ENCODE results near the gene COL4A1.

COL4A1 gene

GRCh38 chr13:110274687-110275086 lies 32.3 kb downstream of the COL4A1 start:
- DNase-seq (ENCODE audit: low read depth in 2 of 2) = no peak

DNA sequence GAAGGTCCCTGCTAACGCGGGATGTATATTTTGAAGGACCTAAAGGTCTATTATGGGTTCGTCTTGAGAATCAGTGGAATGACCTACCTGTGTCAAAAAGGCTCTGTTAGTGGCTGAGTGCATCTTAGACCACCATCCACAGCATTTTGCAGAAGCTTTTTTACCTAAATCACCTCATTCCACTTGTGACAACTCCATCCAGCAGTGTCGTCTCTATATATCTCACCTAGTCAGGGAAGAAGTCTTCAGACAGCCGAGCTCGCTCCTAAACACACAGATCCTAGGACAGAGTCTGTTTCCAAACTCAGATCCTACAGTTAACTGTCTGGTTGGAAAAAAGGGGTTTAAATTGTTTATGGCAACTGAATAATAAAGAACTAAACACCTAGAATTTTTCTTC lies 33.7 kb downstream of the COL4A1 start:
- no peak for DNase-seq (ENCODE audit: low read depth in 2 of 2)

DNA sequence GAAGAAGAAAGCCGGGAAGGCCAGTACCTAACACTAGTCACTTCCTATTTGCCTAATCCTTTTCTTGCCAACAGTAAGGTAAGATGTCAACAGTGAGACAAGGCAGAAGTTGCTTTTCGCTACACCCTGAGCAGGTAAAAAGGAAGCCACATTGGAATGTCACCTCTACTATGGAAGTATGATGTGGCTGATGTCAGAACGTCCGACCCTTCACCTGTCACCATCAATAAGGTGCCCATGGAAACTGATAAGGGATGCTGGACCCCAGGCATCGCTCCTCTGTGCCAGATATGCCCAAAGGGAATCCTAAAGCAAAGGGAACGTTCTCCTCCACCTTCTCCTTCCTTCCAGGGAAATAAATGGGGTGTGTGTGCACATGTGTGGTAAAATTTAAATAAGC lies 34.3 kb downstream of the COL4A1 start:
- no peak for DNase-seq (ENCODE audit: low read depth in 2 of 2)

DNA sequence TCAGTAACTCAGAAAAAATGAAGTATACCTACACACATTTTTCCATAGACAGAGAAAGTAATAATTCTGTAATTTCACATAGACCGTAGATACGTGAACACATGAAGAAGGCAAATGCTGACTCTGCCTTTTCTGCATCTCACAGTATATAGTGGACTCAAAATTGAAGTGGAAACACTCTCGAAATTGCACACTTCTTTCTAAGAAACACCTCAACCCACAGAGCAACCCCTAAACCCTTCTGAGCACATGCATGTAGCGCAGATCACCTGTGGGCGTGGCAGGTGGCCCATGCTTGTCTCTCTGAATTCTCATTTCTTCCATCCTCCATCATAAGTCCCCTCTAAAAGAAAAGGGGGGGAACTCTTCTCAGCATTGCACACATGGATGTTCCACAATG lies 34.7 kb downstream of the COL4A1 start:
- no peak for DNase-seq (ENCODE audit: low read depth in 2 of 2)

GRCh38 chr13:110271313-110271712 lies 35.6 kb downstream of the COL4A1 start:
- DNase-seq (ENCODE audit: low read depth in 2 of 2) = no peak

GRCh38 chr13:110270507-110270906 lies 36.5 kb downstream of the COL4A1 start:
- no peak for DNase-seq (ENCODE audit: low read depth in 2 of 2)

DNA sequence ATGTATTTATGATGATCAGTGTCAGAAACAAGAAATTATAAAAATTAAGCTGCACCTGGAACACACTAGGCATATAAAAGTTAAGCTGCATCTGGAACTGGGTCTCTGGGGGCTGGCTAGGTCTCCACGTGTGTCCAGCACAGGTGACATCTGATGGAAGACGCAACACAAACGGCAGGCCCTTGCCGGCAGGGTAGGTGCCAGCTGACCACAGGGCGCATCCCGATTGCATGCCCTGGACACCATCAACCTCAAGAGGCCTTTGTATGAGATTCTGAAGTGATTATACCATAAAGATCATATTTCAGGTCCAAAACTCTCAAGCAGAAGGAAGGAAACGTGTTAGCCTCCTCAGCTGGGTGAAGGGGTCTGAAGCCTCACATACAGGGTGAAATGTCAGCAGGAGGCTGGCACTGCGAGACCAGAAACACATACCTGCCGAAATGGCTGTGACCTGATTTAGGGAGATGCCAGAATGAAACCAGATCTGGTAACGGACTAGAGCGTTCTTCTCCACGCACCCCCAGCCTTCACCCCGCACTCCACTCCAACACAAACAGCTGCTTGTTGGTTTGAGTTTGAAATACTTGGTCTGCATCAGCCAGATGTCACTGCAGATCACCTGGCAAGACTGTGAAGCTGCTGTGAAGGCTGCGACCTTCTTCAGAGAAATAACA lies 37.3 kb downstream of the COL4A1 start:
- no peak for DNase-seq (ENCODE audit: low read depth in 2 of 2)

- no peak for DNase-seq (ENCODE audit: low read depth in 2 of 2)
Observed at GRCh38 chr13:110268576-110269185, 38.3 kb downstream of the COL4A1 start.

DNA sequence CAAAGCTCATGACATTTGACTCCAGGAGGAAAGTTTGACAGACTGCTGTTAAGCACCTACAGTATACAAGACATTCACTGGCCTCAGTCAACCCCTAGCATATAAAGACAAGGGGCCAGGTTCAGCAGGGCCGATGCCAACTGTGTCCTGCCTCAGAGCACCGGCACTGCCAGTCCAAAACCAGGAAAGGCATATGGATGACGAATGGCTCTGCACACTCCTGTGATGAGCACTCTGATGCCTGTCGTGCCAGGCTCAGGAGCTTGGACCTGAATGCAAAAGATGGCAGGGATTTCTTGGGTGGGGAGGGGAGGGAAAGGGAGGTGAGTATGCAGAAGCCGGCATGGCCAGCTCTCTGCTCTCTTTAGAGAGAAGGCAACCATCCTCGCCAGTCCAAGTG lies 38.9 kb downstream of the COL4A1 start:
- no peak for DNase-seq (ENCODE audit: low read depth in 2 of 2)

DNA sequence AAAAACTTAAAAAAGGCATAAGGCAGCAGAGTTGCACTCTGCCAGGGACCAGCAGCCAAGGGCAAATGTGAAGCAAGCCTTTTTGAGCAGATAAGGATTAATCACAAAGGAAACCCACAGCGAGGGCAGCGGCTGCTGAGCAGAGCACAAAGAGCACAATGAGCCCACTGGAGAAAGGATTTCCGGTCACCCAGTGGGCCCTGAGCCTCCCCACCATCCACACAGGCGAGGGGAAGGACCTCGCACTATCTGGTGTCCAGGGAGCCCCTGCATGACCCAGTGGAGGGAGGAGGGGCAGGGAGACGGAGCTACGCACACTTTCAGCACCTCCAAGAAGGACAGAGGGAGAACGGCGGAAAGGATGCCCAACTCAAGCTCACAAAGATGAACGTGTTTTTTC lies 40.0 kb downstream of the COL4A1 start:
- no peak for DNase-seq (ENCODE audit: low read depth in 2 of 2)

DNA sequence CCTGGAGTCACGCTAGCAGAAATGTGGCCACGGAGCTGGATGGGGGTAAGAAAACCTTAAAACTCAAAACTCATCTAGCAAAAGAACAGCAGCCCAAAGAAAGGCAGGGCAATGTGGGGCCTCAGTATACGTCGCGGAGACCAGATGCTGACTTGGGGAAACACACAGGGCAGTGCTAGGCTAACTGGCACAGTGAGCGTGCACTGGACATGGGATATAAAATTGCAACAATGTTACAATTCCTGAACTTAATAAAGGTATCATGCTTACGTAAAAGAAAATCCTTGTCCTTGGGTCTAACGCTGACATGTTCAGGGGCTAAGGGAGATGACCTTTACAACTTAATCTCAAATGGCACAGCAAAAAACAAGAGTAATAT lies 40.5 kb downstream of the COL4A1 start:
- no peak for DNase-seq (ENCODE audit: low read depth in 2 of 2)

GRCh38 chr13:110265682-110266430 lies 41.1 kb downstream of the COL4A1 start:
- no peak for DNase-seq (ENCODE audit: low read depth in 2 of 2)

- DNase-seq (ENCODE audit: low read depth in 2 of 2) = no peak
Observed at GRCh38 chr13:110265341-110265681, 41.6 kb downstream of the COL4A1 start.

- DNase-seq (ENCODE audit: low read depth in 2 of 2) = no peak
Observed at GRCh38 chr13:110264685-110265275, 42.2 kb downstream of the COL4A1 start.

DNA sequence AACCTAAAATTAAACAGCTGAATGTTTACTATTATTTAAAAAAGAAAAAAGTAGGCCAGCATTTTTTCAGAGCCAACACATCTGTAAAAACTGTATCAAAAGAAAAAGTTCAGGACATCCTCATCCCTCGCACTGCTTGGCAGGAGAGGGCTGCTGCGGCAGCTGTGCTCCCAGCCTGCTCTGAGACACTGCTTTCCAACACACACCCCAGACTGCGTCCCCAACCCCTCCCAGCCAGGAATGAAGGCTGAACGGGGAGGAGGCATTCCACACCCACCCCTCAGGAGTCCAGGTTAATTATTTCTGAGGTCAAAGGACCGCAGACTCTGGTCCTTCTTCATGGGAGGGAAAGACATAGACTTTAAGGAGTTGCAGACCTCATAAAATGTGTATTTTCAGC lies 43.1 kb downstream of the COL4A1 start:
- no peak for DNase-seq (ENCODE audit: low read depth in 2 of 2)

- no peak for DNase-seq (ENCODE audit: low read depth in 2 of 2)
Observed at GRCh38 chr13:110263404-110263803, 43.6 kb downstream of the COL4A1 start.

- no peak for DNase-seq (ENCODE audit: low read depth in 2 of 2)
Observed at GRCh38 chr13:110262508-110263291, 44.3 kb downstream of the COL4A1 start.

DNA sequence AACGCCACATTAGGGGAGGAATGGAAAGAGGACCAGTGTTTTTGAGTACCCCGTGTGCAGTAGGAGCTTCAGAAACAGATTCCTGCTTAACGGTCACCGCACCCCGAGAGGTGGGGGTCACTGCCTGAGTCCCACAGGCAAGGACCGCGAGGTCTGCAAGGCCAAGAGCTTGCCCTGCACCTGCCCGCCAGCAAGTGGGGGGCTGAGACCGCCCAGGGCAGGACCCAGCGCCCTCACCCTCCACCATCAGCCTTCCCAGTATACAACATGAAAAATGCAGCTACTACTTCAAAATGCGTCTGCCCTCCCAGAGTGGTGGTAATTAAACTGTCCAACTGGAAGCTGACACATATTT lies 44.9 kb downstream of the COL4A1 start:
- DNase-seq (ENCODE audit: low read depth in 2 of 2) = no peak

DNA sequence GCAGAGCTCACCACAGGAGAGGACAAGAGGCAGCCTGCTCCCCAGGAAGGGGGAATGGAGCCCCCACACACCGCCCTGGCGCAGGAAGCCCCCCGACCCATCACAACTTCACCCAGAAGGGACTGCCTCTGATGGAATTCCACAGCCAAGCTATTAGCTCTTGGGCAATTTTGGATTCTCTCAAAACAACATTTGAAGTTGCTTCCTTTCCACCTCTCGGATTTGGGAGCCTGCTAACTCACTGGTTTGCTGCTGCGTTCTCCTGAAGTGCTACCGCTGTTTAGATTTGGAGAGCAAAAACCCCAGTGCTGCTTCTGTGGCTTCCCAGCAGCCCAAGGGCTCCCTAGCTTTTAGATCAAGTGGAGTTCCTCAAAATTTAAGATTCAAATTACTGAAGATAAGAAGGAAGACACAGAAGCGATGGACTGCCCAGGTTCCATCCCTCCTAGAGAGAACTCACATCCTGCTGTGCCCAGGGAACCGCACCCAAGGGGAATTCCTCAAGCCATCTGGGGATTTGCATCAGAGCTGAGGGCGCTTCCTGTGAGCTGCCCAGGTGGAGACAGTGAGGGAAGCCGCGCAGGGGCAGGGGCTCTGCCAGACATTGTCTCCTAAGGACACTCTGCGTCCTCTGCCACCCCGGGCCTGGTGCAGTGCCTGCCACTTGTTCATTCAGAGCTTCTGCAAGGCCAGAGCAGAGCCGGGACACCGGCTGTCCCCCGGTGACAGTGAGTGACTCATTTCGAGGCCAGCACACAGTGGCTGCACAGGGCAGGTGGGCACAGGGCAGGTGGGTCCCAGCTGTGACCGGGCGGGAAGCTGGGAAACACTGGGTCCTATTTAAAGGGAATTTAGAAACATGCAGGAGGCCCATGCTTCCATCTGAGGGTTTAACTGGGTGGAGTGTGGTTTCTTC lies 45.5 kb downstream of the COL4A1 start:
- no peak for DNase-seq (ENCODE audit: low read depth in 2 of 2)

GRCh38 chr13:110259651-110260050 lies 47.3 kb downstream of the COL4A1 start:
- DNase-seq (ENCODE audit: low read depth in 2 of 2) = no peak
